ENCODE measurements around the gene MRLN.
"Not testable (repeated sequence)": the region's sequence is repeated elsewhere in the genome, so short reads cannot be mapped to it uniquely, and the experiment has no call there.

Gene MRLN

GRCh38 chr10:59745163-59745650 lies 8.0 kb downstream of the MRLN start:
- DNase-seq (ENCODE audit: low read depth in 2 of 2) = no peak

DNA sequence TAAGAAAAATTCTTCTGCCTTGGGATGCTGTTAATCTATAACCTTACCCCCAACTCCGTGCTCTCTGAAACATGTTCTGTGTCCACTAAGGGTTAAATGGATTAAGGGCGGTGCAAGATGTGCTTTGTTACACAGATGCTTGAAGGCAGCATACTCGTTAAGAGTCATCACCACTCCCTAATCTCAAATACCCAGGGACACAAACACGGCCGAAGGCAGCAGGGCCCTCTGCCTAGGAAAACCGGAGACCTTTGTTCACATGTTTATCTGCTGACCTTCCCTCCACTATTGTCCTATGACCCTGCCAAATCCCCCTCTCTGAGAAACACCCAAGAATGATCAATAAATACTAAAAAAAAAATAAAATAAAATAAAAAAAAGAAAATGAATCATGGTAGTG lies 8.5 kb downstream of the MRLN start:
- not testable (repeated sequence) for DNase-seq (ENCODE audit: low read depth in 2 of 2)

GRCh38 chr10:59744156-59744555 lies 9.1 kb downstream of the MRLN start:
- not testable (repeated sequence) for DNase-seq (ENCODE audit: low read depth in 2 of 2)

GRCh38 chr10:59741583-59741982 lies 11.7 kb downstream of the MRLN start:
- no peak for DNase-seq (ENCODE audit: low read depth in 2 of 2)

DNA sequence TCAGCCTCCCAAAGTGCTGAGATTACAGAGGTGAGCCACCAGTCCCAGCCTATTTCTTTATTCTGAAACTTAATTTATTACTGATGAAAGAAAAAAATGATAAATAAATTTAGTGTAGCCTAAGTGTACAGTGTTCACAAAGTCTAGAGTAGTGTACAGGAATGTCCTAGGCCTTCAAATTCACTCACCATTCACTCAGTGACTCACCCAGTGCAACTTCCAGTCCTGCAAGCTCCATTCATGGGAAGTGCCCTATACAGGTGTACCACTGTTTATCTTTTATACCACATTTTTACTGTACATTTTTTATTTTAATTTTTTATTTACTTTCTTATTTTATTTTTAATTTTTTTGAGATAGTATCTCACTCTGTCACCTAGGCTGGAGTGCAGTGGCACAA lies 12.2 kb downstream of the MRLN start:
- DNase-seq (ENCODE audit: low read depth in 2 of 2) = no peak

DNA sequence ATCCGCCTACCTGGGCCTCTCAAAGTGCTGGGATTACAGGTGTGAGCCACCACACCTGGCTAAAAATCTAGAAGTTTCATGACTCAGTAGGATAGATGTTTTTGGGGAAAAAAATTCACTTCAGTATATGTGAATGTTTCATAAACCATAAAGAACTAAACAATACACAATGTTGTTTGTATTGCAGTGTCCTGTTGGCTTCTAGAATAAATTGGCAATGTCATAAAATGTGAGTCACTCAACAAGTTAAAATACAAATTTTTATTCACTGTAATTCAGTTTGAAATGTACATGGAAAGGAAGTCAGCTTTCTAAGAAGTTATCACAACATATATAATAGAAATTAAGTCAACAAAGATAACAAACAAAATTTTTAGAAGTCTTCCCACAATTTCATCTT lies 16.5 kb downstream of the MRLN start:
- no peak for DNase-seq (ENCODE audit: low read depth in 2 of 2)

DNA sequence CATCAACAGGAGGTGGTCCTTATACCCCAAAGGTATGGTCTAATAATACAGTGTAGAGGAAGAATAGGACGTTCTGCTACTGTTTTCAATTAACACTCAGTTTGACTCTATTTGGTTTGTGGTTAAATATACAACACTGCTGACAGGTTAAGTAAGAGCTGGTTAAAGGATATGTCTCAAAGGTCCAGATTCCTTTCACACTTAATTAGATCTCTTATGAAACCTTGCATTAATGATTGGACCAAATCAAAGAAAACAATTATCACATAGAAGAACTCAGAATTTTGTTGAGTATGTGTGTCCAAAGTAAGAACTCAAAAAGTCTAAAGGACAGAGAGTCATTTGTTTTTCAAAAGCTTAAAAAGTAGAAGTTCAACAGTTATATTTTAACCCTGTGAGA lies 18.0 kb downstream of the MRLN start:
- DNase-seq (ENCODE audit: low read depth in 2 of 2) = no peak

DNA sequence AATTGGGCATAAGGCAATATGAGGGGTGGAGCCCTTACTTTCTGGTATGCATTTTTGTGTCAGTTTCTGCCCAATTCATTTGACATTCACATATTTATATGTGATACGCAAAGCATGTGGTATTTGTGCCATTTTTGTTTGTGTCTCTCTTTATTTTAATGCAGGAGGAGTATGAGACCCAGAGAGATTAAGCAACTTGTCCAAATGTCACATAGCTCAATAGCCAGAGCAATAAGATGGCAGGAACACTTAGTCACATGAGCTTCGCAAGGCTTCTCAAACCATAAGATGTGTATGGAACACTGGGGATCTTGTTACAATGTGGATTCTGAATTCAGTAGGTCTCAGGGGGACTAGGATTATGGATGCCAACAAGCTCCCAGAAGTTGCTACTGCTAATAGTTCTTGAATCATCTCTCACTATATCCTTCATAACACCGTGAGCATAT lies 19.2 kb downstream of the MRLN start:
- DNase-seq (ENCODE audit: low read depth in 2 of 2) = no peak

- not testable (repeated sequence) for DNase-seq (ENCODE audit: low read depth in 2 of 2)
These were observed 19.8 kb downstream of the MRLN start for GRCh38 chr10:59733321-59734013.

DNA sequence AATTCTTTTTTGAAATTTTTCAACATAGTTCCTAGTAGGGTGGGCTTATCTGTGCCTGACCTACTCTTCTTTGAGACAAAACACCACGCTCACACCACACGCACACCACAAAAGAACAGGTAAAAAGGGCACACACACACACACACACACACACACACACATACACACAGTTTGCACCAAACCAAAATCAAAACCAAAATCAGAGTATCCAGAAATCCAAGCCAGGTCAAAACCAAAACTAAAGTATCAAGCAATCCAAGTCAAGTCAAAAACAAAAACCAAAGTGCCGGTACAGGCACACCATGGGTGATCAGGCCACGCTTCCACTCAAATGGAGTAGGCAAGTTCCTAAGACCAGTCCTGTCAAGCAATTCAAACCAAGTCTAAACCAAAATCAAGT lies 20.4 kb downstream of the MRLN start:
- DNase-seq (ENCODE audit: low read depth in 2 of 2) = not testable (repeated sequence)

- not testable (repeated sequence) for DNase-seq (ENCODE audit: low read depth in 2 of 2)
These were observed 24.1 kb downstream of the MRLN start for GRCh38 chr10:59729167-59729566.

DNA sequence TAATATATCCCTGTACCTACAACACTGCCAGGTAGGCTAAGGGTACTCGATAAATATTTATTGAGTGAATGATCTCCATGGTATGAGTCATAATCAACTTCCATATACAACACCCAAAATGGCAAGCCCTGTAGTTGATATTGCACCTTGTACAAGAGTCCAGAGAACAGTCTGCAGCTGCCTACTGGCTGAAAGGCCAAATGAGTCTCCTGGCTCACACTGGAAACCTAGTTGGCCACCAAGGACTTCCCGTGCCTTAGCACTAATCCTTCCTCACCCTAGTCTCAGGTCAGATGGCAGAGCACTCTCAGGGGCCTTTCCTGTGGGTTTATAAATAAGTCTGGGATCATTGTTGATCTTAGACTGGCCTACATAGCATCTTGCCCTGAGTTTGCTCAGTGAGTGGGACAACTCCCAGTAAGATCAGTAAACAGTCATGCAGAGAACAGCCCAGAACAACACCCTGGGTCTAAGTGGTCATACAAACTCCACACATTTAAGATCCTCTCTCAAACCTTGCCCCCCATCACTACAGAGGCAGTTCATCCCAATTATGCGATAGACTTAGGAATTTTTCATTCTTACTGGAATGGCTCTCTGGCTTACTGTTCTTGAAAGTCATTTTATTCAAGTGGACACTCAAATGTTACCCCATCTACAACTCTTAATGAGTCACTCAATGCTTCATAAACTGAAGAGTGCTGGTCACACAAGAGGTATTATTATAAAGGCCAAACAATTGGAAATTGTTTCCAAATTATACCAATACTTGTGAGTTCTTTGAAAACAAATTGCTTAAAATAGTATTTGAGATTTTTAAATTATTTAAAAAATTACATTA lies 28.9 kb downstream of the MRLN start:
- DNase-seq (ENCODE audit: low read depth in 2 of 2) = no peak

DNA sequence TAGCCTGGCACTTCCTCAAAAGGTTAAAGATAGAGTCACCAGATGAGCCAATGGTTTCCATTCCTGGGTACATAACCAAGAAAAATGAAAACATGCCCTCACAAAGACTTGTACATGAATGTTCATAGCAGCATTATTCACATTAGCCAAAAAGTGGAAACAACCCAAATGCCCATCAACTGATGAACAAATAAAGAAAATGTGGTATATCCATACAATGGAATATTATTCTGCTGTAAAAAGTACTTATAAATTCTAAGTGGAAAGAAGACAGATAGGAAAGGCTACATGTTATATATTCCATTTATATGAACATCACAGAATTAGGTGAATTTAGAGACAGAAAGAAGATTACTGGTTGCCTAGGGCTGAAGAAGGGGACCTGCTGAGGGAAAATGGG lies 32.9 kb downstream of the MRLN start:
- DNase-seq (ENCODE audit: low read depth in 2 of 2) = no peak

DNA sequence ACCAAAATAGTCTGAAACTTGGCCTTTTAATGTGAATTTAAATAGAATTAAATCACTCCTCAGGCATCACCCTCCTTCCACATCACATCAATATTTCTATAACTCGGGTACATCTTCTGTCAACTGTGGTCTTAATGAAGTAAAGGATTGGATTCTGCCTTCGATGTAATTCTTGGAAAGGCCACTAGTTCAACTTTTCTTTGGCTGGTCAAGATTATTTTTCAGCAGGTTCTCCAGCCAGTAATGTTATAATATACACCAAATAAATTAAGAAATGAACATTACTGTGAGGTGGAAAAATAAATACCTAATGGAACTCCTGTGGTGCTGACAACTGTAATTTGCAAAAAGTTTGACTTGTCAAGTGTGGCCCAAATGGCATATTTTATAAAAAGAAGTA lies 33.9 kb downstream of the MRLN start:
- no peak for DNase-seq (ENCODE audit: low read depth in 2 of 2)

DNA sequence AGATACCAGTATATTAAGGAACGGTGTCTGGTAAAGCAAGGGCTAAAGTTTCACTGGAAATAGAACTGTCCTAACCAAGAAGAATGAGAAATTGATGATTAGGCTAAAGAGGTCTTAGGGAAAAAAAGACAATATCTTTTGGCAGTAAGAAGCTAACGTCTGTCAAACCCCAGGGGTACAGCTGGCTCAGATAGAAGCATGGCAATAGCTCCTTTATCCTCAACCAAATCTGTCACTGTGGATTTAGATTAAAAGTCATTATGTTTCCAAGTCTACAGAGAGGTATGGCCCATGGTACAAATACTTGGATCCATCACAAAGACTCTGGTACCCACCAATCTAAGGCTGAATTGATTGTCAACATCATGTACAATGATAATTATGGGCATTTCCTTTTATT lies 35.0 kb downstream of the MRLN start:
- DNase-seq (ENCODE audit: low read depth in 2 of 2) = no peak

DNA sequence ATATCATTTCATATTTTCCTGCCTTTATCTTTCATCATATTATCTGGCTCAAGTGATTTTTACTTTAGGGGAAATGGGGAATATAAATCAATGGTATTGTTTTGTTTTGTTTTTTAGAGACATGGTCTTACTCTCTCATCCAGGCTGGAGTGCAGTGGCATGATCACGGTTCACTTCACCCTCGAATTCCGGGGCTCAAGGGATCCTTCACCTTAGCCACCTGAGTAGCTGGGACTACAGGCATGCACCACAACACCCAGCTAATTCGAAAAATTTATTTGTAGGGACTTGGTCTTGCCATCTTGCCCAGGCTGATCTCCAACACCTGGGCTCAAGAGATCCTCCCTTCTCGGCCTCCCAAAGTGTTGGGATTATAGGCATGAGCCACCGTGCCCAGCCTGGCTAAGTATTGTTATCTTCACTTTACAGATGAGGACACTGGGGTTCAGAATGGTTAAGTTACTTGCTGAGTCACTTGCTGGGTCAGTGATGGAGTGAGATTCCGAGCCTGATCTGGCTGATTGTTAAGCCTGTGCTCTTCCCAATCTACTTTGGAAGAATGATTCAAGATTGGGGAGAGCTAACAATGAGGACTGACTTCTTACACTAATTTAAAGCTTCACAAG lies 39.9 kb downstream of the MRLN start:
- no peak for DNase-seq (ENCODE audit: low read depth in 2 of 2)

DNA sequence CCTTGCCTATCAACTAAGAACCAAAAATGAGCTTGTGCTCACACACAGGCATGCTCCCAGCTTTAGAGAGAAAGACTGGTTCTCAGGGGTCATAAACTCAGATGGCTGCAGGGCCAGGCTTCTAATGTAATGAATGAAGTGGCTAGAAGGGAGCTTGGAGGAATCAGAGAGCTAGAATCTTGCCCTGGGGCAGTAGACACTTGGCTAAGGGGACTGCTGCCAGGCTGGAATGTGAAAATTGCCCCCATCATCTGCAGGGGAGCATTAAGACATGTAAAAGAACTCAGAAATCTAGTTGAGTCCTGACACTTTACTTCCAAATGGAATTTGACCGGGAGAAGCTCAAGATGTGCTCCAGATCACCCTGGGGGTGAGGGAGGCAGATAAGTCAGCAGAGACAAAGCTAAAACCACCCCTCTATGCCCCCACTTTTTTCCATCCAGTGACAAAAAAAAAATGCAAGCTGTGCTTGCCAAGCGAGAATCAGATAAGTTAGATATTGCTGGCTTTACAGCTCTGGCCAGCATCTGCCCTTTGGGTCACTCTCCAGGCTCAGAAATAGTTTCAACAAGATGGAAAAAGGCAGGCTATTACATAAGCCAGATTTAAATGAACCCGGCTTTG lies 41.3 kb downstream of the MRLN start:
- DNase-seq (ENCODE audit: low read depth in 2 of 2) = no peak

DNA sequence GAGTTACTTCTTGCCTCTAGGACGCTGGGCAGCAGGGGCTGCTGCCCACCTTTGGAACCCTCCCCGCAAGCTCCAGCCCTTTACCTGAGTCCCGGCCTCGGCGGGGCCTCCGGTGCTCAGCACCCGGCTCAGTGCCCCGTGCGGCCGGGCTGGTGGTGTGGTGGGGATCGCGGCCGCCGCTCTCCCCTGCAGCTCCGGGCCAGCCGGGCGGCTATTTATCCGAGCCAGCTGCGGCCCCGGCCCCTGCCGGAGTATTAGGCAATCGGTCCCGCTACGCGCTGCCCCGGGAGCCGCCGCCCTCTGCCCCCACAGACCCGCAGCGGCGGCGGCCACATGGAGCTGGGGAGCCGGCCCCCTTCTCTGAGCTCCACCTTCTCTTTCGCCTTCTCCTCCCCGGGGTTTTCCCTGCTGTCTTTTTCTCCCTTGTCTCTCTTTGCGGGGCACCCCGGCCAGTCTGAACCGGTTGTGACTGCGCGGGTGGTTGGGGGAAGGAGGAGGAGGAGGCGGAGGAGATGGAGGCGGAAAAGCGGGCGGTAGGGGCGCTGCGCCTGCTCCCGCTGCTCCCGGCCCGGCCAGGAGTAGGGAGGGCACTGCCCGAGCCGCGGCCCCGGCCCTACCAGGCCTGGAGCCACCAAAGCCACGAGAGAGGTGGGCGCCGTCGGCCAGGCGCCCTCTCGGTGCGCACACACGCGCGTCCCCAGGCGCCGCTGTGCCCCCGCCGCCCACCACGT lies 43.7 kb downstream of the MRLN start, which contains the start of gene SLC16A9:
TSS of gene SLC16A9 (minus strand) at position 456 of the 731 bp plus-strand sequence. CDS start 25,559 bp downstream, outside the sequence.
- DNase-seq (ENCODE audit: low read depth in 2 of 2) = peak; percentile 22

DNA sequence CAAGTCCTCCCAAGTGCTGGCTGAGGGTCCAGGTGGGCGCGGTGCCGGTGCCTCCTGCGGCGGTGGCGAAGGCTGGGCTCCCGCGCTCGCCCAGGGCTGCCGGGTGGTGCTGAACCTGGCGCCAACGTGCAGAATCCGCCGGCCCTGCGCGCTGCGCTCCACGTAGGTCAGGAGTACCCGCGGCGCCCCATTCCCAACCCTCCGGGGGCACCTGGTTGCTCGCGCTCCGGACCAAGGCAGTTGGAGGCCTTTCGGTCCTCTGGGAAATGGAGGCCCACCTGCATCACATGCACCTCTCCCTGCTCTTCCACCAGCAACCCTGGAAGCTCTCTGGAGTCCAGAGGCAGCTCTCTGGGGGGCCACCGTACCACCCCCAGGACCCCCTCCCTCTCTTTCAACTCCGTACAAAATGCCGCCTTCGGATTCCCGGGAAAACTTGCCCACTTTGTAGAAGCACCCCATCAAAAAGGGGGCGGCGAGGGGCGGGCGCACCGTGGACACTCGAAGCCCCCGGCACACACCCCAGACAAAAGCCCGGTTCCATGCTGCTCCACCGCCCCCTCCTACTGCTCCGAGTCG lies 44.4 kb downstream of the MRLN start:
- DNase-seq (ENCODE audit: low read depth in 2 of 2) = peak in 1 of 2 donors; percentile 1

GRCh38 chr10:59706851-59707797 lies 46.1 kb downstream of the MRLN start:
- DNase-seq (ENCODE audit: low read depth in 2 of 2) = no peak

Data from stimulated activated CD4-positive, alpha-beta T cell treated with anti-CD3 and anti-CD28 coated beads, Interleukin-15, amount 100 ng/mL, for 48 hours (primary cell).